ENCODE results near the gene ZNF549. TPM values are rescaled to one million over a fixed set of nuclear protein-coding genes. Genes with fewer than 3 reads are reported as not detected.

ZNF549 gene
- total RNA-seq, 1 donor from 2014 or later, result 9.2 TPM

DNA sequence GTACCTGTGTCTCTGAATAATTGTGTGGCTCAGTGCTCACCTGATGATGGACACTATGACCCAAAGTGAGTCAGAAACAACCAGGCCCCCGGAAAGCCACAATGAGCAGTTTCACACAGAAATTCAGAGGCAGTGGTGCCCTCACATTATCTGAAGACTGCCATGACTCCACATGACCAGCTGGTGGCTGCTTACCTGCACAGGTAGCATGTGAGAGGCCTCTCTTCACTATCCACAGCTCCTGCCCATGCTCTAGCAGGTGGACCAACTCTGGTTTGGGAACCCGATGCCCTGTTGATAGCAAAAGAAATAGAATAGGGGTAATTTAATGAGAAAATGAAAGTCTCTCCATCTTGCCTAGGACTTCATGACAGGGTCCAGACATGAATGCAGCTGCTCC lies 25.3 kb downstream of the ZNF549 start:
- Mint-ChIP-seq H3K4me1 (ENCODE audit: unreplicated experiment) (peaks cover under 1% of the 10 kb centered on the region), H3K27me3 (no peaks in the 10 kb centered on the region), H3K27ac (no peak overlapping the region)

GRCh38 chr19:57557659-57558058 lies 30.5 kb downstream of the ZNF549 start:
- Mint-ChIP-seq H3K36me3 (peaks cover 50% of the 10 kb centered on the region), H3K27me3 (no peaks in the 10 kb centered on the region), H3K9me3 (peaks cover 30% of the 10 kb centered on the region), H3K27ac (no peak overlapping the region), H3K4me3 (peak overlapping the region; percentile 99), H3K4me1 (ENCODE audit: unreplicated experiment) (peaks cover 21% of the 10 kb centered on the region)
- no peak for TF ChIP-seq CTCF (conservative IDR thresholded peaks at IDR 0.05)
- no peak for DNase-seq (ENCODE audit: extremely low spot score, unreplicated experiment)

More for the DNA sequence above, 25.3 kb downstream of the ZNF549 start:
- H3K4me3 Mint-ChIP-seq, result no peak overlapping the region
- DNase-seq (ENCODE audit: extremely low spot score, unreplicated experiment), result no peak
- TF ChIP-seq CTCF (conservative IDR thresholded peaks at IDR 0.05), result no peak
- H3K9me3 Mint-ChIP-seq, result peaks cover 28% of the 10 kb centered on the region
- peaks cover 90% of the 10 kb centered on the region for H3K36me3 Mint-ChIP-seq

GRCh38 chr19:57558525-57558924 lies 31.4 kb downstream of the ZNF549 start:
- peaks cover 31% of the 10 kb centered on the region for H3K9me3 Mint-ChIP-seq
- no peak for TF ChIP-seq CTCF (conservative IDR thresholded peaks at IDR 0.05)
- DNase-seq (ENCODE audit: extremely low spot score, unreplicated experiment), result no peak
- peaks cover 21% of the 10 kb centered on the region for H3K4me1 Mint-ChIP-seq (ENCODE audit: unreplicated experiment)
- peak overlapping the region; percentile 99 for H3K4me3 Mint-ChIP-seq
- H3K27me3 Mint-ChIP-seq, result no peaks in the 10 kb centered on the region
- peak overlapping the region; percentile 85 for H3K27ac Mint-ChIP-seq
- peaks cover 44% of the 10 kb centered on the region for H3K36me3 Mint-ChIP-seq

GRCh38 chr19:57559008-57559403 lies 31.9 kb downstream of the ZNF549 start:
- peak overlapping the region; percentile 85 for H3K27ac Mint-ChIP-seq
- peak overlapping the region; percentile 99 for H3K4me3 Mint-ChIP-seq
- H3K36me3 Mint-ChIP-seq, result peaks cover 42% of the 10 kb centered on the region
- H3K9me3 Mint-ChIP-seq, result peaks cover 33% of the 10 kb centered on the region
- no peak for DNase-seq (ENCODE audit: extremely low spot score, unreplicated experiment)
- H3K4me1 Mint-ChIP-seq (ENCODE audit: unreplicated experiment), result peaks cover 21% of the 10 kb centered on the region
- no peak for TF ChIP-seq CTCF (conservative IDR thresholded peaks at IDR 0.05)
- H3K27me3 Mint-ChIP-seq, result no peaks in the 10 kb centered on the region

GRCh38 chr19:57559404-57560025 lies 32.4 kb downstream of the ZNF549 start, which contains the start of gene ZNF550:
TSS of gene ZNF550 (minus strand) at chr19:57559863. CDS start at chr19:57559682, 181 bp downstream.
- peaks cover 33% of the 10 kb centered on the region for H3K9me3 Mint-ChIP-seq
- peak within 1 kb of the TSS; percentile 87 for H3K27ac Mint-ChIP-seq

More at GRCh38 chr19:57559404-57560025, 32.4 kb downstream of the ZNF549 start, which contains the start of gene ZNF550:
- Mint-ChIP-seq H3K36me3 (peaks cover 37% of the 10 kb centered on the region), H3K4me1 (ENCODE audit: unreplicated experiment) (peaks cover 21% of the 10 kb centered on the region), H3K27me3 (no peaks in the 10 kb centered on the region), H3K4me3 (peak within 1 kb of the TSS; percentile 99)
- no peak for TF ChIP-seq CTCF (conservative IDR thresholded peaks at IDR 0.05)
- peak; percentile 88 for DNase-seq (ENCODE audit: extremely low spot score, unreplicated experiment)
